ENCODE measurements around the gene IQCK. TPM values are rescaled to one million over a fixed set of nuclear protein-coding genes. Genes with fewer than 3 reads are reported as not detected.
"Not testable (repeated sequence)": the region's sequence is repeated elsewhere in the genome, so short reads cannot be mapped to it uniquely, and the experiment has no call there.

Gene IQCK
- total RNA-seq, 6 donors from 2014 or later: 9.3 to 50.3 (median 18.3) TPM

GRCh38 chr16:19678804-19679203 lies 39.3 kb upstream of the IQCK start:
- DNase-seq (no peak), ATAC-seq (ENCODE audit: low FRiP score in 2 of 2) (no peak)
- no peaks in the 10 kb centered on the region for H3K4me1 ChIP-seq
- TF ChIP-seq POLR2AphosphoS5 (IDR thresholded peaks at IDR 0.05): no peak
- TF ChIP-seq CTCF (IDR thresholded peaks at IDR 0.05): no peak
- no peak for TF ChIP-seq POLR2A (IDR thresholded peaks at IDR 0.05)
- no peak for TF ChIP-seq EP300 (IDR thresholded peaks at IDR 0.05)
- peaks cover 0 to 53% (median 24%) of the 10 kb centered on the region in 4 donors for H3K36me3 ChIP-seq
- H3K4me3 ChIP-seq: no peak overlapping the region
- H3K27ac ChIP-seq: no peak overlapping the region
- H3K27me3 ChIP-seq: no peaks in the 10 kb centered on the region
- no peaks in the 10 kb centered on the region for H3K9me3 ChIP-seq
- 85 to 89% methylated on average over 7 of the region's 7 CpGs for WGBS, 2 donors

- not testable (repeated sequence) for H3K9me3 ChIP-seq; H3K27ac ChIP-seq; H3K4me1 ChIP-seq; DNase-seq; H3K27me3 ChIP-seq; ATAC-seq (ENCODE audit: low FRiP score in 2 of 2); H3K4me3 ChIP-seq
- 92 to 96% methylated on average over 6 of the region's 6 CpGs for whole genome bisulfite sequencing, 2 donors
- H3K36me3 ChIP-seq: peaks cover 0 to 57% (median 28%) of the 10 kb centered on the region in 4 donors
These were observed 38.8 kb upstream of the IQCK start for GRCh38 chr16:19679281-19679680.

DNA sequence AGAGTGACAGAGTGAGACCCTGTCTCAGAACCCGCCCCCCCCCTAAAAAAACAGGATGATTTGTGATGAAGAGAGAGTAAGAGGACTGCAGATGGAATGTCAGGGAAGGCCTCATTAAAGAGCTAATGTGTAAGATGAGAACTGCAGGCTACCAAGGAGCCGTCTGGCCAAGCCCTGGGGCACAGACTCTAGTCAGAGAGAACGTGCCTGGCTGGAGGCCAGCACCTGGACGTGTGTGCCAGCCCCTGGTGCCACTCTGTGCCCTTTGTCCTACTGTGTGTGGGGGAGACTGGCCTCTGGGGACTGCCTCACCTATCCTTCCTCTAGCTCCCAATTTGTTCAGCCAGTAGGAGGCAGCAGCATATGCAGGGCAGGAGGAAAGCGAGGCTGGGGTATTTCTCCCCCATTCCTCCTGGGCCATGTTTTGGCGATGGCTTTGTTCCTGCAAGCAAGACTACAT lies 37.2 kb upstream of the IQCK start:
- H3K27me3 ChIP-seq: no peaks in the 10 kb centered on the region
- ATAC-seq (ENCODE audit: low FRiP score in 2 of 2) (peak in 1 of 2 donors; percentile 42), DNase-seq (no peak)
- peaks cover 0 to 64% (median 32%) of the 10 kb centered on the region in 4 donors for H3K36me3 ChIP-seq
- H3K9me3 ChIP-seq: no peaks in the 10 kb centered on the region
- WGBS, 2 donors: 81 to 84% methylated on average over 4 to 6 of the region's 6 CpGs
- H3K27ac ChIP-seq: no peak overlapping the region
- TF ChIP-seq EP300 (IDR thresholded peaks at IDR 0.05) (no peak), POLR2AphosphoS5 (IDR thresholded peaks at IDR 0.05) (no peak), CTCF (IDR thresholded peaks at IDR 0.05) (no peak), POLR2A (IDR thresholded peaks at IDR 0.05) (no peak)
- H3K4me1 ChIP-seq: no peaks in the 10 kb centered on the region
- no peak overlapping the region for H3K4me3 ChIP-seq

GRCh38 chr16:19681637-19682036 lies 36.4 kb upstream of the IQCK start:
- no peaks in the 10 kb centered on the region for H3K9me3 ChIP-seq
- DNase-seq: no peak
- WGBS, 2 donors: 85 to 92% methylated on average over 12 of the region's 12 CpGs
- no peaks in the 10 kb centered on the region for H3K27me3 ChIP-seq
- H3K4me3 ChIP-seq: no peak overlapping the region
- no peak overlapping the region for H3K27ac ChIP-seq
- H3K4me1 ChIP-seq: no peaks in the 10 kb centered on the region
- ATAC-seq (ENCODE audit: low FRiP score in 2 of 2): no peak
- H3K36me3 ChIP-seq: peaks cover 0 to 66% (median 34%) of the 10 kb centered on the region in 4 donors
- TF ChIP-seq POLR2AphosphoS5 (IDR thresholded peaks at IDR 0.05) (no peak), CTCF (IDR thresholded peaks at IDR 0.05) (no peak), POLR2A (IDR thresholded peaks at IDR 0.05) (no peak), EP300 (IDR thresholded peaks at IDR 0.05) (no peak)

DNA sequence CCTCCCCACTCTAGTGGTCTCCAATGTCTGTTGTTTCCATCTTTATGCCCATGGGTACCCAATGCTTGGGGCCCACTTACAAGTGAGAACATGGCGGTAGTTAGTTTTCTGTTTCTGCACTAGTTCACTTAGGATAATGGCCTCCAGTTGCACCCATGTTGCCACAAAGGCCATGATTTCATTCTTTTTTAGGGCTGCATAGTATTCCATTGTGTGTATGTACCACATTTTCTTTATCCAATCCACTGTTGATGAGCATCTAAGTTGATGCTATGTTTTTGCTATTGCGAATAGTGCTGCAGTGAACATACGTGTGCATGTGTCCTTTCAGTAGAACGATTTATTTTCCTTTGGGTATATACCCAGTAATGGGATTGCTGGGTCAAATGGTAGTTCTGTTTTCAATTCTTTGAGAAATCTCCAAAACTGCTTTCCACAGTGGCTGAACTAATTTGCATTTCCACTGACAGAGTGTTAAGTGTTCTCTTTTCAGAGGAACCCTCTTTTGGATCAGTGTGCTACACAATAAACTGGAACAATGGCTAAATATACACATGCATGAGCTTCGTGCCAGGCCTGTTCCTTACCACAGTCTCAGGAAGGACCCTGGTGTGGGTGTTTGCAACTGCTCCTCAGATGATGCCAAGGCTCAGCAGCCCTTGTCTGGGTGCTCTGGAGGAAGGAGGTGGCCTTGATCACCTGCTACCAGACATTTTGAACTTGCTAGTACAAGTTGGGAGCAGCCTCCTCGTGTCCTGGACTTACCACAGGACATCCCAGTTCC lies 34.4 kb upstream of the IQCK start:
- no peak for TF ChIP-seq POLR2A (IDR thresholded peaks at IDR 0.05)
- no peak for TF ChIP-seq EP300 (IDR thresholded peaks at IDR 0.05)
- no peak for TF ChIP-seq CTCF (IDR thresholded peaks at IDR 0.05)
- TF ChIP-seq POLR2AphosphoS5 (IDR thresholded peaks at IDR 0.05): no peak
- ATAC-seq (ENCODE audit: low FRiP score in 2 of 2): no peak
- Histone ChIP-seq H3K27me3 (no peaks in the 10 kb centered on the region), H3K4me3 (no peak overlapping the region), H3K36me3 (peaks cover 0 to 69% (median 46%) of the 10 kb centered on the region in 4 donors), H3K27ac (no peak overlapping the region), H3K4me1 (peaks cover 0 to 4% (median 0%) of the 10 kb centered on the region in 4 donors), H3K9me3 (no peaks in the 10 kb centered on the region)
- 92 to 95% methylated on average over 6 of the region's 6 CpGs for WGBS, 2 donors
- no peak for DNase-seq

Measured in upper lobe of left lung (tissue), 6 donors.